HAP-1 (cell line): Measurements from ENCODE around the gene CS.

Experiments used
- DNase-seq, 2 experiments: peaks; one replicate each; pipeline ENCODE4 v3.0.0-alpha.2; 2016 to 2020; ENCODE audit warnings: low spot score in 2 of 2
- H3K27me3 ChIP-seq: fragments of 250-450 bp; sonication (Bioruptor Pico); 2 replicates; pipeline ENCODE4 v1.5.1; 2020; ENCODE audit warnings: low read depth, mild to moderate bottlenecking, moderate library complexity
- H3K36me3 ChIP-seq: fragments of 250-450 bp; sonication (Bioruptor Pico); replicated peaks from 2 replicates; pipeline ENCODE4 v1.5.1; 2020; ENCODE audit warnings: mild to moderate bottlenecking
- H3K4me1 ChIP-seq: fragments of 250-450 bp; sonication (Bioruptor Pico); 2 replicates; pipeline ENCODE4 v1.5.1; 2020; ENCODE audit warnings: mild to moderate bottlenecking
- H3K4me3 ChIP-seq: fragments of 250-450 bp; sonication (Bioruptor Pico); 2 replicates; pipeline ENCODE4 v1.5.1; 2020; ENCODE audit warnings: mild to moderate bottlenecking, moderate library complexity
- H3K9me3 ChIP-seq: fragments of 250-450 bp; sonication (Bioruptor Pico); 2 replicates; pipeline ENCODE4 v1.5.1; 2020; ENCODE audit warnings: mild to moderate bottlenecking, moderate library complexity
- in situ Hi-C: fragments of 300-500 bp; cut with MboI; formaldehyde crosslinking; loops from 3 replicates; pipeline ENCODE4 v1.14.3; 2020; ENCODE audit warnings: low sequenced_read_pairs, inconsistent platforms, mixed read lengths

The CS gene

GRCh38 chr12:56221757-56222530 is 78.2 kb downstream of the CS start, which contains the start of gene RNF41:
Gene RNF41 (minus strand): TSS chr12:56221922. CDS start chr12:56214047, 7,875 bp downstream.
- Histone ChIP-seq H3K4me1 (peaks cover 21% of the 10 kb centered on the region), H3K36me3 (peaks cover 7% of the 10 kb centered on the region), H3K27me3 (no peaks in the 10 kb centered on the region), H3K9me3 (no peaks in the 10 kb centered on the region), H3K4me3 (peak within 1 kb of the TSS; percentile 81)
- DNase-seq: peak; percentile 95 to 99
- in situ Hi-C loops: no loop called here
